ENCODE data around the gene PON2.

DNA sequence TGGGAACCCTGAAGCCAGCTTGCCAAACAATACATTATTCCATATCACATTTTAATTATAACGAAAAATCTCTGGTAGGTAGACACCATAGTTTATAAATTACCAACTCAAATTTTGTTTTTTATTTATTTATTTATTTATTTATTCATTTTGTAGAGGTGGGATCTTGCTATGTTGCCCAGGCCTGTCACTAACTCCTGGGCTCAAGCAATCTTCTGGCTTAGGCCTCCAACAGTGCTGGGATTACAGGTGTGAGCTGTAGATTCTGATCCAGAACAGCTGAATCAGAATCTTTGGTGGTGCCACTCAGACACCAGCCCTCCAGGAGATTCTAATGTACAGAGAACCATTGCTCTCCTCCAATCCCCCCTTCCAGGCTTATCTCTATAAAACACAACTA is 1.7 kb downstream of the PON2 start:
- no peak for TF ChIP-seq RAD21 (IDR thresholded peaks at IDR 0.05; ENCODE audit: insufficient read depth, low read depth, low read length)
- TF ChIP-seq FOXM1 (IDR thresholded peaks at IDR 0.05; ENCODE audit: low read depth, low read length) = no peak
